Right lung (tissue), 5 donors: ENCODE results near the gene BNC2. TPM values are rescaled to one million over a fixed set of nuclear protein-coding genes. Genes with fewer than 3 reads are reported as not detected.
"Not testable (repeated sequence)": the region's sequence is repeated elsewhere in the genome, so short reads cannot be mapped to it uniquely, and the experiment has no call there.

ENCODE experiments used
- DNase-seq, 2 donors: peaks; one replicate each; pipeline ENCODE4 v3.0.0-alpha.2; 2013
- polyA plus RNA-seq, 5 donors: library from polyadenylated mRNA; unstranded; fragments of 120-200 nt; gene quantifications; one replicate each; pipeline versions ENCODE4 v1.2.1 to v1.2.3, GENCODE V29; 2013; ENCODE audit warnings: inconsistent platforms in 1 of 5, low replicate concordance in 1 of 5; ENCODE audit not compliant: insufficient read length in 5 of 5, insufficient read depth in 1 of 5

Gene BNC2
- polyA plus RNA-seq, 5 donors = 7.4 to 14.2 (median 12.2) TPM

GRCh38 chr9:16458696-16459420 is 411.6 kb downstream of the BNC2 start:
- DNase-seq = no peak

- DNase-seq = no peak
These were observed 414.6 kb downstream of the BNC2 start for GRCh38 chr9:16455842-16456241.

- DNase-seq = no peak
These were observed 417.1 kb downstream of the BNC2 start for GRCh38 chr9:16453390-16453789.

- DNase-seq = no peak
These were observed 419.9 kb downstream of the BNC2 start for GRCh38 chr9:16450578-16450977.

- no peak for DNase-seq
These were observed 420.4 kb downstream of the BNC2 start for GRCh38 chr9:16450043-16450442.

GRCh38 chr9:16449076-16449730 is 421.3 kb downstream of the BNC2 start:
- DNase-seq = no peak

GRCh38 chr9:16447946-16448345 is 422.5 kb downstream of the BNC2 start:
- no peak for DNase-seq

- DNase-seq = no peak
These were observed 423.8 kb downstream of the BNC2 start for GRCh38 chr9:16446636-16447035.

- DNase-seq = no peak
These were observed 425.1 kb downstream of the BNC2 start for GRCh38 chr9:16445141-16445920.

GRCh38 chr9:16442622-16443021 is 427.8 kb downstream of the BNC2 start:
- no peak for DNase-seq

- DNase-seq = no peak
These were observed 428.7 kb downstream of the BNC2 start for GRCh38 chr9:16441791-16442190.

GRCh38 chr9:16438831-16439230 is 431.6 kb downstream of the BNC2 start:
- not testable (repeated sequence) for DNase-seq

- DNase-seq = no peak
These were observed 433.9 kb downstream of the BNC2 start for GRCh38 chr9:16436545-16436944.

GRCh38 chr9:16434526-16434925 is 435.9 kb downstream of the BNC2 start:
- no peak for DNase-seq

- DNase-seq = no peak
These were observed 437.0 kb downstream of the BNC2 start for GRCh38 chr9:16433494-16433893.

- DNase-seq = no peak
These were observed 438.6 kb downstream of the BNC2 start for GRCh38 chr9:16431666-16432392.

GRCh38 chr9:16429671-16430070 is 440.8 kb downstream of the BNC2 start:
- no peak for DNase-seq

- DNase-seq = no peak
These were observed 442.5 kb downstream of the BNC2 start for GRCh38 chr9:16427873-16428427.

GRCh38 chr9:16426716-16427115 is 443.8 kb downstream of the BNC2 start:
- DNase-seq = no peak

GRCh38 chr9:16425562-16426231 is 444.8 kb downstream of the BNC2 start:
- DNase-seq = no peak

- no peak for DNase-seq
These were observed 448.4 kb downstream of the BNC2 start for GRCh38 chr9:16422114-16422513.
